B cell (primary cell): ENCODE results near the gene CFAP73. TPM values are rescaled to one million over a fixed set of nuclear protein-coding genes. Genes with fewer than 3 reads are reported as not detected.
A peak's percentile ranks its signal among the peaks of the same experiment; 100 is the strongest.

Experiments used
- ATAC-seq: fragments of 200-7000 bp; cut with Tn5 transposase; one replicate; pipeline ENCODE4 v1.10.0; 2021; ENCODE audit warnings: low read depth, mild to moderate bottlenecking, moderate number of reproducible peaks, moderate library complexity
- CTCF ChIA-PET: fragments of 350-600 bp; sonication (Branson Sonifier 250); formaldehyde crosslinking; loops from one replicate; lab custom pipeline; 2021; ENCODE audit warnings: antibody characterized with exemption, inconsistent platforms; lab: Charles Lee
- POLR2A ChIA-PET: fragments of 350-600 bp; sonication (Branson Sonifier 250); formaldehyde crosslinking; loops from one replicate; lab custom pipeline; 2021; ENCODE audit warnings: antibody characterized with exemption; lab: Charles Lee
- DNase-seq: peaks from one replicate; pipeline ENCODE4 v3.0.0; 2013
- H2AFZ ChIP-seq: 2 replicates; pipeline ENCODE4 v1.6.1; 2012; ENCODE audit warnings: mild to moderate bottlenecking, low read depth, low read length; ENCODE audit not compliant: insufficient read depth, poor library complexity, severe bottlenecking
- H3K27ac ChIP-seq, 2 donors: 1 replicate in 1 of 2; 2 replicates in 1 of 2; pipeline ENCODE4 v1.5.1; 2012 to 2013; ENCODE audit warnings: low read length in 2 of 2, mild to moderate bottlenecking in 2 of 2, moderate library complexity in 1 of 2
- H3K27me3 ChIP-seq, 4 experiments: fragments of 200-600 bp in 1 of 4; sonication (generic) in 1 of 4; replicated peaks in 1 of 4; 1 replicate in 2 of 4; 2 replicates in 2 of 4; pipeline versions ENCODE4 v1.6.1 to v1.7.0; 2013 to 2016; ENCODE audit warnings: low read length in 3 of 4, mild to moderate bottlenecking in 2 of 4, mixed read lengths in 1 of 4, moderate library complexity in 1 of 4; ENCODE audit not compliant: insufficient read depth in 4 of 4, control insufficient read depth in 3 of 4; ENCODE audit errors: control extremely low read depth in 1 of 4
- H3K36me3 ChIP-seq, 2 experiments: replicated peaks in 1 of 2; 1 replicate in 1 of 2; 2 replicates in 1 of 2; pipeline versions ENCODE4 v1.6.1 to v1.7.1; 2013; ENCODE audit warnings: low read length in 1 of 2; ENCODE audit not compliant: insufficient read depth in 2 of 2, control insufficient read depth in 1 of 2; ENCODE audit errors: control extremely low read depth in 1 of 2, extremely low read depth in 1 of 2
- H3K4me1 ChIP-seq, 2 donors: fragments of 200-600 bp in 1 of 2; sonication (generic) in 1 of 2; 1 replicate in 1 of 2; 2 replicates in 1 of 2; pipeline versions ENCODE4 v1.5.1 to v1.6.1; 2013 to 2017; ENCODE audit warnings: low read length in 2 of 2; ENCODE audit not compliant: control insufficient read depth in 2 of 2, insufficient read depth in 2 of 2
- H3K4me2 ChIP-seq: replicated peaks from 2 replicates; pipeline ENCODE3; 2012; ENCODE audit warnings: mild to moderate bottlenecking, low read depth, low read length; ENCODE audit not compliant: poor library complexity, severe bottlenecking
- H3K4me3 ChIP-seq, 5 experiments: fragments of 200-600 bp in 1 of 5; sonication (generic) in 1 of 5; 1 replicate in 3 of 5; 2 replicates in 2 of 5; pipeline versions ENCODE4 v1.5.1 to v1.7.0; 2011 to 2016; ENCODE audit warnings: low read length in 4 of 5, mild to moderate bottlenecking in 4 of 5, low read depth in 2 of 5, control low read depth in 1 of 5, moderate library complexity in 1 of 5; ENCODE audit not compliant: insufficient read depth in 1 of 5; ENCODE audit errors: control extremely low read depth in 1 of 5, extremely low read depth in 1 of 5
- H3K79me2 ChIP-seq: fragments of 200-600 bp; sonication (generic); one replicate; pipeline ENCODE4 v1.6.0; 2016; ENCODE audit warnings: low read length; ENCODE audit not compliant: control insufficient read depth, insufficient read depth
- H3K9ac ChIP-seq: fragments of 200-600 bp; sonication (generic); 2 replicates; pipeline ENCODE4 v1.6.1; 2017; ENCODE audit warnings: mild to moderate bottlenecking, low read length, moderate library complexity
- H3K9me3 ChIP-seq, 3 donors: one replicate each; pipeline versions ENCODE4 v1.6.1 to v1.7.1; 2013; ENCODE audit warnings: low read length in 2 of 3; ENCODE audit not compliant: control insufficient read depth in 2 of 3, insufficient read depth in 1 of 3; ENCODE audit errors: control extremely low read depth in 1 of 3
- H4K20me1 ChIP-seq: 2 replicates; pipeline ENCODE4 v1.6.0; 2012; ENCODE audit warnings: mild to moderate bottlenecking, low read length; ENCODE audit not compliant: insufficient read depth, control insufficient read depth, poor library complexity, severe bottlenecking
- H3K27ac Mint-ChIP-seq: one replicate; pipeline ENCODE4 v1.8.0; 2021; ENCODE audit warnings: mixed read lengths
- H3K27me3 Mint-ChIP-seq: one replicate; pipeline ENCODE4 v1.8.0; 2021; ENCODE audit warnings: mixed read lengths
- H3K4me1 Mint-ChIP-seq: one replicate; pipeline ENCODE4 v1.8.0; 2021; ENCODE audit warnings: mixed read lengths
- H3K4me3 Mint-ChIP-seq: one replicate; pipeline ENCODE4 v1.8.0; 2021; ENCODE audit warnings: mixed read lengths
- H3K9me3 Mint-ChIP-seq: one replicate; pipeline ENCODE4 v1.8.0; 2022; ENCODE audit warnings: mixed read lengths; ENCODE audit not compliant: insufficient read depth
- CTCF ChIP-seq: fragments of 200-600 bp; IDR thresholded peaks from one replicate; pipeline ENCODE4 v1.8.0; 2022; ENCODE audit warnings: antibody characterized with exemption, mild to moderate bottlenecking
- EZH2 ChIP-seq: IDR thresholded peaks from 2 replicates; pipeline ENCODE4 v1.6.1; 2012; ENCODE audit warnings: borderline replicate concordance, low read depth, mild to moderate bottlenecking, moderate library complexity, low read length; ENCODE audit not compliant: insufficient read depth, poor library complexity, severe bottlenecking
- WGBS: methylation state at CpG from one replicate; pipeline ENCODE4 v1.1.5; 2013; ENCODE audit warnings: missing lambda C conversion rate; ENCODE audit not compliant: insufficient coverage; 5-methylcytosine and 5-hydroxymethylcytosine counted together
- intact Hi-C: fragments of 100-400 bp; cut with micrococcal nuclease; formaldehyde crosslinking; loops from one replicate; pipeline ENCODE4 v1.10.0; 2022
- polyA plus RNA-seq: library from polyadenylated mRNA; depleted of rRNA; stranded (reverse); fragments of >200 nt; gene quantifications from 2 replicates; pipeline ENCODE4 v1.2.3, GENCODE V29; 2012
- total RNA-seq, 2 donors: library from RNA; stranded (reverse); fragments of 120-200 nt in 1 of 2; gene quantifications; 1 replicate in 1 of 2; 2 replicates in 1 of 2; pipeline versions ENCODE4 v1.2.3 to v1.2.4, GENCODE V29; 2013 to 2022

Gene CFAP73
- total and polyA plus RNA-seq, 2 donors (not counting 1 experiment from before 2014, with no cell fraction given) = 0.13 to 5.1 TPM

GRCh38 chr12:113130457-113131135 lies 18.9 kb upstream of the CFAP73 start:
- Histone ChIP-seq H3K9ac (no peak overlapping the region), H3K27me3 (peaks cover 0 to 12% (median 3%) of the 10 kb centered on the region in 4 experiments), H3K4me3 (no peak overlapping the region), H3K27ac (no peak overlapping the region), H3K36me3 (no peaks in the 10 kb centered on the region), H2AFZ (no peak overlapping the region), H3K4me1 (peaks cover 22 to 27% of the 10 kb centered on the region in 2 donors), H3K9me3 (no peaks in the 10 kb centered on the region), H4K20me1 (no peaks in the 10 kb centered on the region), H3K79me2 (no peaks in the 10 kb centered on the region), H3K4me2 (peak overlapping the region; percentile 46)
- ChIA-PET CTCF (interaction anchor here (0.6 to 3.7 kb wide), 5 partner anchors 19 to 79 kb away, joined by 3 to 26 read pairs (median 4); partner anchors contain the start of gene CFAP73), POLR2A (interaction anchor here (0.7 to 1.2 kb wide), 3 partner anchors 24 to 43 kb away, joined by 3 read pairs; no protein-coding TSS in a partner anchor)
- intact Hi-C loops = loop anchor here (2.0 to 5.0 kb wide), 2 partner anchors 38 to 44 kb away; no protein-coding TSS in a partner anchor
- 32% methylated on average over 10 of the region's 18 CpGs for WGBS
- peak; percentile 96 for ATAC-seq
- TF ChIP-seq CTCF (no peak), EZH2 (no peak)
- DNase-seq = peak; percentile 73
- H3K27ac Mint-ChIP-seq = peak overlapping the region; percentile 37
- H3K9me3 Mint-ChIP-seq = no peaks in the 10 kb centered on the region
- no peaks in the 10 kb centered on the region for H3K27me3 Mint-ChIP-seq
- peak overlapping the region; percentile 42 for H3K4me3 Mint-ChIP-seq
- H3K4me1 Mint-ChIP-seq = peaks cover 35% of the 10 kb centered on the region

- no peaks in the 10 kb centered on the region for H3K36me3 ChIP-seq
- no peak overlapping the region for H3K4me3 ChIP-seq
- no peaks in the 10 kb centered on the region for H3K9me3 Mint-ChIP-seq
- ChIA-PET POLR2A (interaction anchor here (1.2 kb wide), 1 partner anchor 26 kb away, joined by 3 read pairs; no protein-coding TSS in a partner anchor), CTCF (interaction anchor here (1.6 to 3.7 kb wide), 3 partner anchors 21 to 80 kb away, joined by 3 to 26 read pairs (median 12); no protein-coding TSS in a partner anchor)
- peaks cover 1% of the 10 kb centered on the region for H3K27me3 Mint-ChIP-seq
- H3K4me3 Mint-ChIP-seq = peak overlapping the region; percentile 16
- no peaks in the 10 kb centered on the region for H3K79me2 ChIP-seq
- H3K4me1 ChIP-seq = peaks cover 30 to 37% of the 10 kb centered on the region in 2 donors
- H3K27ac Mint-ChIP-seq = peak overlapping the region; percentile 15
- no peaks in the 10 kb centered on the region for H3K9me3 ChIP-seq
- no peak for ATAC-seq
- WGBS = 94% methylated on average over 1 of the region's 1 CpG
- intact Hi-C loops = loop anchor here (2.0 to 5.0 kb wide), 2 partner anchors 39 to 43 kb away; no protein-coding TSS in a partner anchor
- no peak overlapping the region for H3K27ac ChIP-seq
- H4K20me1 ChIP-seq = no peaks in the 10 kb centered on the region
- H3K4me1 Mint-ChIP-seq = peaks cover 44% of the 10 kb centered on the region
- H2AFZ ChIP-seq = no peak overlapping the region
- TF ChIP-seq CTCF (no peak), EZH2 (no peak)
- no peak overlapping the region for H3K9ac ChIP-seq
- H3K27me3 ChIP-seq = peaks cover 0 to 18% (median 6%) of the 10 kb centered on the region in 4 experiments
- DNase-seq = no peak
- H3K4me2 ChIP-seq = no peak overlapping the region
Observed at GRCh38 chr12:113131556-113131955, 18.0 kb upstream of the CFAP73 start.
